ENCODE results near the gene RRBP1. TPM values are rescaled to one million over a fixed set of nuclear protein-coding genes. Genes with fewer than 3 reads are reported as not detected.

The RRBP1 gene
- total RNA-seq, 4 donors from 2014 or later, result 33.7 to 57.7 (median 43.2) TPM

DNA sequence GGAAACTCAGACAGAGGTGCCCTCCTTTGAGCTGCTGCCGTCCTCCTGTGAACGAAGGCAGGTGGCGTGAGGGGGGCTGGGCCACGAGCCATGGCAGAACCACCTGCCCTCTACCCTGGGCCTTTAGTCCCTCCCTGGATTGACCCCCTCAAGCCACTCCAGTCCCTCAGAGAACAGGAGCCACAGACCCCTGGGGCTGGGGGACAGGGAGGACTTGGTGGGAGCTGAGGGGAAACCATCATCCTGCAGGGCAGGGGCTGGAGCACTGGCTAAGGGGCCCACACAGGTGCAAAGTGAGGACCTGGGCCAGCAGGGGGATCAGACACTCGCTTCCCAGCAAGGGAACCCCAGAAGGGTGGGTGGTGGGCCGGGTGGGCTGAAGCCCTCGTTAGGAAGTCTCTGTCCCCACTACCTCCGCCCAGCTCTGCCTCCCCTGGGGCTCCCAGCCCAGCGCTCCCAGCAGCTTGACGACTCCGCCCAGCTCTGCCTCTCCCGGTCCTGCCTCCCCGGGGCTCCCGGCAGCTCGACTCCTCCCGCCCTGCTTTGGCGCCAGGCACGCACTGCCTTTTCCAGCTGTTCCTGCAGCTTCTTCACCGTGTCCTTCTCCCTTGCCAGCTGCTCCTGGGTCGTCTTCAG lies 67.7 kb downstream of the RRBP1 start:
- TF ChIP-seq POLR2A (IDR thresholded peaks at IDR 0.05), result no peak
- TF ChIP-seq CTCF (IDR thresholded peaks at IDR 0.05), result no peak
- 32 to 33% methylated on average over 17 to 20 of the region's 20 CpGs for WGBS, 2 donors
- DNase-seq (ENCODE audit: low spot score in 2 of 2), result peak; percentile 76 to 95
- intact Hi-C loops (cut with DNase I; ENCODE audit: low total_unique reads), result no loop called here
- no peak overlapping the region for H3K4me3 ChIP-seq (ENCODE audit: low read depth, poor library complexity, severe bottlenecking)

DNA sequence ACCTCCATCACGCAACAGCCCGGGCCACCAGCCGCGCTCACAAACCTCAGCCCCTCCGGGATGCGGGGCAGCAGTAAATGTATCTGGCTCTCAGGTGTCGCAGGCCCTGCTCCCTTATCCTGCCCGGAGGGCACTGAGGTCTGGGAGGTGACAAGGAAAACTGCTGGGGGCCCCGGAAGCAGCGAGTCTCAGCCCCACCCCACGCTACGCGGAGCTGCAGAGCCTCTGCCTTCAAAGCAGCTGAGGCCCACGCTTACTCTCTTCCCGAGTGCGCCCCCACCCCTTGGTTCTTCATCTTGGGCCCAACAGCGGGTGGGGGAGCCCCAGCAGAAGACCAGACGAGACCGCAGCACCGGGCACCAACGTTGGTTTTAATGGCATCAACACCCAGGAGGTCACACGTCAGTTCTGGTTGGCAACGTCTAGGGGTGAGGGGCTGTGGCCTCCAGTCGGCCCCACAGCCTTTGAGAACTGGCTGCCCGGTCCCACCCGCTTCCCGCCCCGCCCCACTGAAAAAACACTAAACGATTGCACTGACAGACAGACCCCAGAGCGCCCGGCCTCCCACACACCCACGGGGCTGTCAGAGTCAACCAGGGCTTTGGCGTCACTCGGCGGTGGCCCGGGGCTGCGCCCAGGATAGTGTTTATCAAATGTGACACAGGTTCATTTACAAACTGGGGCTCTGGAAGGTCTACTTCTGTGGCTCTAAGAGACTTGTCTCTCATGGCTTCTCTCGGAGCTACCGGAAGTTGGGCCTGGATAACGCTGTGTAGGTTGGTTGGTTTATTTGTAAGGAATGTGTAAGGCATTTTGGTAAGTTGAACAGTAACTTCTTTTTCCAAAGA lies 68.5 kb downstream of the RRBP1 start:
- DNase-seq (ENCODE audit: low spot score in 2 of 2), result peak; percentile 16 to 84
- intact Hi-C loops (cut with DNase I; ENCODE audit: low total_unique reads), result no loop called here
- 83 to 87% methylated on average over 32 to 40 of the region's 40 CpGs for WGBS, 2 donors
- TF ChIP-seq CTCF (IDR thresholded peaks at IDR 0.05), result no peak
- no peak for TF ChIP-seq POLR2A (IDR thresholded peaks at IDR 0.05)
- no peak overlapping the region for H3K4me3 ChIP-seq (ENCODE audit: low read depth, poor library complexity, severe bottlenecking)

GRCh38 chr20:17612992-17613327 lies 69.1 kb downstream of the RRBP1 start:
- peak in 1 of 2 donors; percentile 15 for DNase-seq (ENCODE audit: low spot score in 2 of 2)
- intact Hi-C loops (cut with DNase I; ENCODE audit: low total_unique reads), result no loop called here
- H3K4me3 ChIP-seq (ENCODE audit: low read depth, poor library complexity, severe bottlenecking), result no peak overlapping the region
- 86% methylated on average over 7 of the region's 7 CpGs for WGBS, 2 donors
- TF ChIP-seq POLR2A (IDR thresholded peaks at IDR 0.05) (no peak), CTCF (IDR thresholded peaks at IDR 0.05) (no peak)

DNA sequence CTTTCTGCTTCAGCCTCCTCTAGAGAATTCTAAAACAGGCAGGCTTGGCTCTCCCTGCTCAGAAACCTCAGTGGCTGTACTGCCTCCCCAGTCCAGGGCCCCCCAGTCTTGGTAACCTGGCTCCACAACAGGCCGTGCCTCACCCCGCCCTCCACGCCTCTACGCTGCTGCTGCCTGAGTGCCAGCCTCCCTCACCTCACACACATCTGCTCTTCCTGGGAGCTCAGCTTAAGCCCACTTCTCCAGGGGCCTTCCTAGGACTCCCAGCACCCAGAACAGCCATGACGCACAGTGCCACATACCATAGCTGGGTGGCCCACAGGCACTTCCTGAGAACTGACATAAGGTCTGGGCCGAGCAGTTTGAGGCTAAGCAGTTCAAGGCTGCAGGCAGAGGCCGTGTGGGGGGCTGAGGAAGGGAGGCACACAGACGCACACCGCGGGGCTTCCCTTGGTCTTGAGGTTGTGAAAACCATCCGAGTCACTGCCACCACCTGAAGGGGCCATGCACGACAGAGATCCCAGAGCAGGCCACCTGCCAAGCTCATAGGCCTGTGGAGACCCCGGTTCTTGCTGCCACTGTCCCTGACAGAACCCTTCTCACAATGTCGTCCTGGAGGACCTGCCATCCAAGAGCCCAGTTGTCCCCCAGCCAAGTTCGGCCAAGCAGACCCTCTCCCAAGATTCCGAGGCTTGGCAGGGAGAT lies 69.6 kb downstream of the RRBP1 start:
- no peak for TF ChIP-seq CTCF (IDR thresholded peaks at IDR 0.05)
- no peak for TF ChIP-seq POLR2A (IDR thresholded peaks at IDR 0.05)
- H3K4me3 ChIP-seq (ENCODE audit: low read depth, poor library complexity, severe bottlenecking), result no peak overlapping the region
- intact Hi-C loops (cut with DNase I; ENCODE audit: low total_unique reads), result no loop called here
- 42 to 58% methylated on average over 15 to 16 of the region's 16 CpGs for WGBS, 2 donors
- peak; percentile 19 to 88 for DNase-seq (ENCODE audit: low spot score in 2 of 2)

- DNase-seq (ENCODE audit: low spot score in 2 of 2), result peak; percentile 18 to 87
- intact Hi-C loops (cut with DNase I; ENCODE audit: low total_unique reads), result no loop called here
- H3K4me3 ChIP-seq (ENCODE audit: low read depth, poor library complexity, severe bottlenecking), result no peak overlapping the region
- TF ChIP-seq CTCF (IDR thresholded peaks at IDR 0.05) (no peak), POLR2A (IDR thresholded peaks at IDR 0.05) (no peak)
- WGBS, 2 donors, result 57 to 64% methylated on average over 21 to 24 of the region's 26 CpGs
Observed at GRCh38 chr20:17611540-17612286, 70.3 kb downstream of the RRBP1 start.

Measured in lower leg skin (tissue), 4 donors.